NCI-H146 treated with DMSO at 0.1 percent for 48 hours (cell line): ENCODE measurements around the gene PRPF40A.

Experiments used
- DNase-seq: peaks from one replicate; lab custom pipeline; 2025; ENCODE audit not compliant: unreplicated experiment; lab: John Stamatoyannopoulos, UW

PRPF40A gene

GRCh38 chr2:152655880-152656279, 61.4 kb downstream of the PRPF40A start:
- no peak for DNase-seq

- no peak for DNase-seq
Measured at GRCh38 chr2:152651834-152652233, 65.4 kb downstream of the PRPF40A start.

DNA sequence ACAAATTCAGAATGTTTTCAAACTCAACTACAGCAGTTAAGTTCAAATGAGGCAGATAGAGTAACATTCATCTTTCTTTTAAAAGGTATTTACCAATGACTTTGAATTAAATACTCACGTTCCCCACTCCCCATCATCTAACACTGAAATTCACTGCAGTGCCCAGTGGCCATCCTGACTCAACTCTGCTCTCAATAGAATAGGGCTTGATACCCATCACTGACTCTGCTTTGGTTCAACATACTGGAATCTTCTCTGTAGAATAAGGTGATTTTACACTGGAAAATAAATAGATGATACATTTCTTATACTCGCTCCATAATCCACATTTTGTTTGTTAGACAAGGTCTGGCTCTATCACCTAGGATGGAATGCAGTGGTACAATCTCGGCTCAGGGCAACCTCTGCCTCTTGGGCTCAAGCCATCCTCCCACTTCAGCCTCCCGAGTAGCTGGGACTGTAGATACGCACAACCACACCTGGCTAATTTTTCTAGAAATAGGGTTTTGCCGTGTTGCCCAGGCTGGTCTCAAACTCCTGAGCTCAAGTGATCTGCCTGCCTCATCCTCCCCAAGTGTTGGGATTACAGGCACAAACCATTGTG, 66.4 kb downstream of the PRPF40A start:
- DNase-seq = no peak

DNA sequence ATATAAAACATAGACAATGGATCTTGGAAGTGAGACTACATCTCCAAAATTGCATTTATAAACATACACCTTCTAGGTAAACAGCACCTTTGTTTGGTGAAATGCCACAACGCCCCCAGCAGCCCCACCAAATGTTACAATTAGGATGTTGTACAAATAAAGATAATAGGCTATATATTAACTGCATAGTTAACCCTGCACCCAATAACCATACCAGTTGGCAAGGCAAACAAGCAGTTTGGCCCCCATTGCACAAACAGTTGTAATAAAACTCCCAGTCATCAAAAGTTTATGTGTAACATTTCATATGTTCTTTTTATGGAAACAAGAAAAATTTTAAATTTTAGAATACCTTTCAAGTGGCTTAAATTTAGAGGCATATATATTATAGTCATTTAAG, 67.3 kb downstream of the PRPF40A start:
- DNase-seq = no peak

DNA sequence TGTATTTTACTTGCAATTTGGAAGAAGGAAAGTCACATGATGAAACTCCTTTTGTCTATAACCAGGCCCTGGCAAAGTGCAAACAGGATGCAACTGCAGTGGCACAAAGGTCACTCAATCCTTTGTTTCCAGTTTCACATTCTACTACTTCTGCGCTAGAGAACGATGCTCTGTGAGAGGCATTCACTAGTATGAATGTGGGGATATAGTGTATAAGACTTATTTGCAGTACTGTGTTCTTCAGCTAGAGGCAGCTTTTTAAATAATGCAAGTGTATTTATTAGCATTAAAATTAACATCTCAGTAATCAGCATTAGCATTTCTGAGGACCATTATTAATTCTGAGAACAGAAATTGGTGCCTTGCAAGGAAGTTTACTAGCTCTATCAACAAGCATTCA, 68.9 kb downstream of the PRPF40A start:
- DNase-seq = no peak

- no peak for DNase-seq
Measured at GRCh38 chr2:152647552-152647951, 69.7 kb downstream of the PRPF40A start.

GRCh38 chr2:152646775-152647174, 70.5 kb downstream of the PRPF40A start:
- no peak for DNase-seq

DNA sequence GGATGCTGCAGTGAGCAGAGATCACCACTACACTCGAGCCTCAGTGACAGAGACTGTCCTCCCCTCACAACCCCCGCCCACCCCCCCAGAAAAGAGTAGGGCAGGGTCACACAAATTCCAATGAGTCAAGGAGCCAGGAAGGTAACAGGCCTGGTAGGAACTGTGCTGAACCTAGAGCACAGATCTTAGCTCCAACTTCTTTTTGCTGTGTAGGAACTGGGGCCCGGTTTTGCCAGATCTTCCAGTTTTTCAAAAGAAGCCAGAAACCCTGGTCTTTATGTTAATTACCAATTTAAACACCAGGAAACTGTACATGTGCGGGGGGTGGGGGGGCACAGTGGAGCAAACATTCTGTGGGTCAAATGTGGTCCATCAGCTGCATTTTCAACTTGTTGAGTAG, 71.0 kb downstream of the PRPF40A start:
- DNase-seq = no peak

- DNase-seq = no peak
Measured at GRCh38 chr2:152644189-152644873, 72.9 kb downstream of the PRPF40A start.

GRCh38 chr2:152638590-152638989, 78.7 kb downstream of the PRPF40A start:
- DNase-seq = no peak

GRCh38 chr2:152638056-152638455, 79.2 kb downstream of the PRPF40A start:
- DNase-seq = no peak

- no peak for DNase-seq
Measured at GRCh38 chr2:152637251-152637650, 80.0 kb downstream of the PRPF40A start.

GRCh38 chr2:152635635-152636298, 81.5 kb downstream of the PRPF40A start:
- DNase-seq = no peak

DNA sequence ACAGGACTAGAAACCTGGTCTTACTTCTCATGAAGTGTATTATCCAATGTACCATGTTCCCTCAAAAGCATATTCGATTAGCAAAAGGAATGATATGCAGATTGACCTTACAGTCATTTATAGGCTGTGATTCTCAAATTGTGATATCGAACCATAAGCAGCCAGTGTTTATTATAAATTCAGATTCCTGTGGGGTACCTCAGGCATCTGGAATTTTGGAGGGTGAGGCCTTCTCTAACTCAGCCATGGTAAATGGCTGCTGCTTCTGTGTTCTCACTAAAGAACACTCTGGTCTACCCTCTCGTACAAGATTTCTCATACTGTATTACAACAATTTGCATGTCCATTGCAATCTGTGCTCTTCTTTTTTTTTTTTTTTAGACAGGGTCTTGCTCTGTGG, 84.5 kb downstream of the PRPF40A start:
- no peak for DNase-seq

DNA sequence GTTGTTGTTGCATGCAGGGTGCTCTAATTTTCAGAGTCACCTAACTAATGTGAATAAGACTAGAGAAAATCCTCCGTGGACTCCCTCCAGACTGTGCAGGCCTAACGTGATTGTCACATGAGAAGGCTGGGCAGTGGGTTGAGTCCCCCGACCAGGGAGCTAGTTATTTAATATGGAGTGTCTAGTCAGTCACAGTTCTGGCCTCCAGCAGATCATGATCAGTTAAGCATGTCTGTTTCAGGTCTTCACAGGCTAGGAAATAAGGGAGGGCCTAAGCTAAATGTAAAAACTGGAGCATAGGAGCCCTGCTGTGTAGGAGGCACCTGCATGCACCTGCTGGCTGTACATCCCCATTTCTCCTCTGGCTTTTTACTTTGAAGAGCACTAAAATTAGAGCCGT, 86.8 kb downstream of the PRPF40A start:
- peak; percentile 22 for DNase-seq

GRCh38 chr2:152629202-152629601, 88.1 kb downstream of the PRPF40A start:
- no peak for DNase-seq

- DNase-seq = no peak
Measured at GRCh38 chr2:152627351-152627957, 89.8 kb downstream of the PRPF40A start.

GRCh38 chr2:152626911-152627339, 90.3 kb downstream of the PRPF40A start:
- no peak for DNase-seq

DNA sequence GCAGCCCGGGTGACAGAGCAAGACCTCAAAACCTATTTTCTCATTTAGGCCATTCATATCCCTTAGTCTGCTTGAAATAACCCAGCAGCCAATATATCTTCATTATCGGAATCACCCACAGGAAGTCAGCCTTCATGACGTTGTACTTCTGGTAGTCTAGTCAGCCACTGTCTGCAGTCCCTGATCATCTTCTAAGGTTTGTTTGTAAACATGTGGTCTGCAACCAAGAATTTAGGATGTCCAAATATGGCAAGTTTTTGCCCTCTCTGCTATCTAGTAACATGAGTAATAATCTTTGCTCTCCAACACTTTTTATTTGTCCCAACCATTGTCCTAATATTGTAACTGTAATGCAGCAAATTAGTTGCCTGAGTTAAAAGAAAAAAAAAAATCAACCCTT, 92.5 kb downstream of the PRPF40A start:
- no peak for DNase-seq

DNA sequence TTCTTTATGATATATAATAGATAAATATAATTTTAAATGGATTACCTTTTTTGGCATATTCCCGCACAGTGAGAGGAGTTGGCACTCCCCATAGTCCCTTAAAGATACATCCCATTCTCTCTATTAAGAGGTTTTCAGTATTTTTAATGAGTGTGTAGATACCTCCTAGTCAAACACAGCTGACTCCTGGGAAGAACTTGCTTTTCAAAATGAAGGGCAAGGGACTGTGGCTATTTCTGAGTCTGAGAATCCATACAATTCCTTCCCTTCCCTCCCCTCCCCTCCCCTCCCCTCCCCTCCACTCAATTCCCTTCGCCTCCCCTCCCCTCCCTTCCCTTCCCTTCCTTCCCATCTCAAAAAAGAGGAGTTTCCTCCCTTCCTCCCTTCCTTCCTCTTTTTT, 93.5 kb downstream of the PRPF40A start:
- DNase-seq = no peak

DNA sequence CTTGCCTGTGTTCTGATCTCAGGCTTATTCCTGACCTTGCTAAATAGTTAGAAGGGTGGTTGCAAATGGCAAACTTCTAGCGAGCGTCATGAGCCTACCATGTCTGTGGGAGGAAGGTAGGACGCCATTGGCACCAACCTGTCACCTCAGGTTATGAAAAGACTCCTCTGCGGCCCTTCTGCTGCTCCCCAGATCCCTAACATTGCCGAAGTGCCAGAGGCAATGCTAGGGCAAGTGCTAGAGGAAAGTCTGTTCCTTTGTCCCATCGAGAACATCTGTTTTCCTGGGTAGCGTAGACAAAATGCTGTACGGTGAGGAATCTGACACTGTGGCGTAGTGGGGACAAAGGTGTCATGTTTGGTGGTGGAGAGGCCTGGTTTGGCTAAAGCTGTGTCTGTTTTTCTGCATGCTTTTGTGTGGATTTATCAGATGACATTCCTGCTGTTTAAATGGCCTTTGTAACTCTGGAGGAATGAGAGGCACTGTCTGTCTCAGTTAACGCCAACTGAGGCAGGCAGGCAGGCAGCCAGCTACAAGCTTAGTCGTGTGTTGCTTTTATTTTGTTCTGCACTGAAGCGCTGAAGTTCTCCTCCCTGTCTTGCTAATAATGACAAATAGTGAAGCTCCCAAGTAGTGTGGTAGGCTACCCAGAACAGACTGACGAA, 94.1 kb downstream of the PRPF40A start:
- no peak for DNase-seq
